ENCODE results near the gene CTNS. TPM values are rescaled to one million over a fixed set of nuclear protein-coding genes. Genes with fewer than 3 reads are reported as not detected.

The CTNS gene
- total RNA-seq, 2 donors from 2014 or later: 6.6 to 23.3 TPM

DNA sequence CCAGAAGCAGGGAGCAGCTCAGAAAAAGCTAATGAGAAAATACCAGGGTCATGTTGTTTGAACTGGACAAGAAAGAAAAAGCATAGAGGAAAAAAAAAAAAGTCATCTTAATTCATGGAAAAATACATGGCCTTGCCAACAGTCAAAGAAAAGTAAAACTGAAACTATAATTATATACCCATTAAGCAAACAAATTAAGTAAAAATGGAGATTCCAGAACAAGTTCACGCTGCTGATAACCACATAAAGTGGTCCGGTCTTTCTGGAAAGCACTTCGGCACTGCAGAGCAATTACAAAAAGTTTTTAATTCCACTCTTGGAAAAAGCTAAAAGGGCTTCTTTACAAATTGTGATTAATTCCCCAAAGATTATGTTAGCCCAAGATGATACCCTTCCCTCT lies 71.8 kb downstream of the CTNS start:
- no peak overlapping the region for H3K4me3 ChIP-seq
- ATAC-seq (ENCODE audit: insufficient number of reproducible peaks, low FRiP score, low read depth): no peak
- TF ChIP-seq CTCF (IDR thresholded peaks at IDR 0.05): no peak

DNA sequence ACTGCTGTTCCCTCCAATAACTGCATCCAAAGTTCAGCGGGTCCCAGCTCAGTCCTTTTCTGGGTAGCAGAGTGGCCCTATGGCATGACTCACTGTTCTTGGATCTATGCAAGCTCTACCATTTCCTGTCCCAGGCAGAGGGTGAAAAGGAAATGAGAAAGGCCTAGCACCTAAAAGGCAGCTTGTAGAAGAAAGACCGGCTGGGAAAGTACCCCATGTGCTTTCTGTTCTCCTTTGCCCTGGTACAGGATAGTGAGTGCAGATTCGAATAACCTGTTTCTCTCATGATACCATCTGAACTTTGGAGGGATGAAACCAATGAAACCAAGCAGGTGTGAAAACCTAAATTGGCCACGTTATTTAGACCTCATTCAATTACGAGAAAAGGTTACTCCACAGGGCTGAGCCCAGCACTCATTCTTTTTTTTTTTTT lies 74.4 kb downstream of the CTNS start:
- ATAC-seq (ENCODE audit: insufficient number of reproducible peaks, low FRiP score, low read depth) (no peak), DNase-seq (ENCODE audit: low spot score) (no peak)
- H3K4me1 ChIP-seq (ENCODE audit: control insufficient read depth in 1 of 2, low read depth in 2 of 2): peaks cover 0 to 3% of the 10 kb centered on the region in 2 donors
- H3K27ac ChIP-seq: no peak overlapping the region
- no peaks in the 10 kb centered on the region for H3K9me3 ChIP-seq
- no peak overlapping the region for H3K4me3 ChIP-seq
- peaks cover 16% of the 10 kb centered on the region for H3K36me3 ChIP-seq
- no peak for TF ChIP-seq CTCF (IDR thresholded peaks at IDR 0.05)
- H3K27me3 ChIP-seq (replicated peaks; ENCODE audit: insufficient read depth): no peaks in the 10 kb centered on the region

More for the DNA sequence above, 71.8 kb downstream of the CTNS start:
- Histone ChIP-seq H3K27me3 (replicated peaks; ENCODE audit: insufficient read depth) (no peaks in the 10 kb centered on the region), H3K27ac (no peak overlapping the region), H3K4me1 (ENCODE audit: control insufficient read depth in 1 of 2, low read depth in 2 of 2) (peaks cover 0 to 3% of the 10 kb centered on the region in 2 donors), H3K36me3 (peaks cover 5% of the 10 kb centered on the region), H3K9me3 (no peaks in the 10 kb centered on the region)
- no peak for DNase-seq (ENCODE audit: low spot score)

Other genes starting within 250 kb of the CTNS start
- gene OR1E1, start 238.3 kb upstream of the CTNS start, total RNA-seq: not detected
- not detected for gene OR3A3, start 225.4 kb upstream of the CTNS start, total RNA-seq
- not detected for gene OR1E2, start 202.9 kb upstream of the CTNS start, total RNA-seq
- not detected for gene SPATA22, start 164.9 kb upstream of the CTNS start, total RNA-seq
- 1 to 10 TPM; 1.4 to 2.6 TPM for gene ASPA, start 160.8 kb upstream of the CTNS start, total RNA-seq
- under 1 TPM in 1 of 2 donors, not detected in 1; 0.56 TPM for gene TRPV3, start 78.9 kb upstream of the CTNS start, total RNA-seq
- 1 to 10 TPM; 5.8 to 7.0 TPM for gene TRPV1, start 27.3 kb upstream of the CTNS start, total RNA-seq
- 10 to 100 TPM; 10.5 to 16.1 TPM for gene SHPK, start 510 bp upstream of the CTNS start, total RNA-seq
- gene TAX1BP3, start 31.8 kb downstream of the CTNS start, total RNA-seq: 100 to 1,000 TPM; 127 to 243 TPM
- 10 to 100 TPM; 10.8 to 17.6 TPM for gene EMC6, start 32.1 kb downstream of the CTNS start, total RNA-seq
- 1 to 10 TPM in 1 of 2 donors, not detected in 1; 2.3 TPM for gene P2RX5, start 59.4 kb downstream of the CTNS start, total RNA-seq
- under 1 TPM in 1 of 2 donors, not detected in 1; 0.41 TPM for gene HASPIN, start 87.1 kb downstream of the CTNS start, total RNA-seq
- gene ITGAE, start 164.4 kb downstream of the CTNS start, total RNA-seq: 10 to 100 TPM in 1 of 2 donors, 1 to 10 TPM in 1; 4.2 to 23.4 TPM
- 10 to 100 TPM; 28.8 to 47.8 TPM for gene NCBP3, start 209.5 kb downstream of the CTNS start, total RNA-seq

All from thoracic aorta (tissue), 2 donors.